ENCODE results near the gene HOXC6.
A peak's percentile ranks its signal among the peaks of the same experiment; 100 is the strongest.

The HOXC6 gene

GRCh38 chr12:54037360-54038283 is 9.4 kb downstream of the HOXC6 start (continued):
- TF ChIP-seq CTCF (tag by site-specific recombination; IDR thresholded peaks at IDR 0.05), result 0 out of 2 replicates have a peak, but pooled peaks have one; percentile 8
- peak; percentile 60 for TF ChIP-seq PATZ1 (tag by site-specific recombination; IDR thresholded peaks at IDR 0.05)
- no peak for TF ChIP-seq ZNF701 (tag by site-specific recombination; IDR thresholded peaks at IDR 0.05)
- peak; percentile 100 for TF ChIP-seq PRDM6 (tag by site-specific recombination; IDR thresholded peaks at IDR 0.05)
- TF ChIP-seq ZSCAN16 (tag by site-specific recombination; IDR thresholded peaks at IDR 0.05), result 0 out of 2 replicates have a peak, but pooled peaks have one; percentile 7
- TF ChIP-seq ZNF302 (tag by site-specific recombination; IDR thresholded peaks at IDR 0.05; ENCODE audit: low read depth), result no peak

- POLR2A ChIA-PET, result interaction anchor here (1.2 to 2.3 kb wide), 2 partner anchors 15 to 21 kb away, joined by 6 to 18 read pairs; partner anchors contain the start of gene HOXC4
Measured at GRCh38 chr12:54038284-54038870, 10.1 kb downstream of the HOXC6 start.

More at GRCh38 chr12:54038284-54038870, 10.1 kb downstream of the HOXC6 start:
- Histone ChIP-seq H3K36me3 (ENCODE audit: control insufficient read depth in 2 of 2, insufficient read depth in 1 of 2, low read length in 2 of 2) (peaks cover 3 to 12% of the 10 kb centered on the region in 2 experiments; a peak in 2 of 3 replicates), H3K4me1 (ENCODE audit: control insufficient read depth, insufficient read depth, low read length) (peaks cover 68% of the 10 kb centered on the region), H3K27ac (ENCODE audit: extremely low read depth, low read depth, low read length) (peak overlapping the region; percentile 100), H3K4me3 (ENCODE audit: low read depth, low read length) (no peak overlapping the region), H3K9me3 (ENCODE audit: control insufficient read depth, insufficient read depth, low read depth, low read length) (no peaks in the 10 kb centered on the region)
- no peak for TF ChIP-seq ZNF610 (tag by site-specific recombination; IDR thresholded peaks at IDR 0.05; ENCODE audit: borderline replicate concordance)
- TF ChIP-seq KLF8 (tag by site-specific recombination; IDR thresholded peaks at IDR 0.05), result 0 out of 2 replicates have a peak, but pooled peaks have one; percentile 32
- peak; percentile 92; the same call in 1 of the 2 replicates for TF ChIP-seq ZBTB48 (tag by site-specific recombination; IDR thresholded peaks at IDR 0.05)
- peak; percentile 66 for TF ChIP-seq ZIC2 (tag by site-specific recombination; IDR thresholded peaks at IDR 0.05)
- TF ChIP-seq ZXDB (tag by site-specific recombination; IDR thresholded peaks at IDR 0.05), result peak; percentile 61; the same call in 1 of the 2 replicates
- TF ChIP-seq SP2 (tag by site-specific recombination; IDR thresholded peaks at IDR 0.05), result 0 out of 2 replicates have a peak, but pooled peaks have one; percentile 2
- peak; percentile 88 for TF ChIP-seq ZFP69B (tag by site-specific recombination; IDR thresholded peaks at IDR 0.05)
- TF ChIP-seq ZBTB17 (tag by site-specific recombination; IDR thresholded peaks at IDR 0.05), result peak; percentile 80; the same call in 1 of the 2 replicates
- no peak for TF ChIP-seq ZBTB49 (tag by site-specific recombination; IDR thresholded peaks at IDR 0.05; ENCODE audit: low read depth)
- no peak for TF ChIP-seq ZNF19 (tag by site-specific recombination; IDR thresholded peaks at IDR 0.05; ENCODE audit: low read depth)
- TF ChIP-seq ZBTB7A (tag by site-specific recombination; IDR thresholded peaks at IDR 0.05; ENCODE audit: low read depth), result peak; percentile 54; the same call in 1 of the 2 replicates
- no peak; the same call in 1 of the 2 replicates for TF ChIP-seq ZNF10 (tag by site-specific recombination; IDR thresholded peaks at IDR 0.05)
- no peak for TF ChIP-seq BCL11A (tag by site-specific recombination; IDR thresholded peaks at IDR 0.05; ENCODE audit: low read depth)
- TF ChIP-seq ZNF560 (tag by site-specific recombination; IDR thresholded peaks at IDR 0.05; ENCODE audit: borderline replicate concordance), result no peak
- peak; percentile 98 for TF ChIP-seq ZNF692 (tag by site-specific recombination; IDR thresholded peaks at IDR 0.05)
- TF ChIP-seq ZNF2 (tag by site-specific recombination; IDR thresholded peaks at IDR 0.05), result 0 out of 2 replicates have a peak, but pooled peaks have one; percentile 48
- CTCF ChIA-PET, result interaction anchor here (0.6 to 3.5 kb wide), 11 partner anchors 12 to 293 kb away, joined by 3 to 15 read pairs (median 4); no protein-coding TSS in a partner anchor
